Limb (tissue), 2 donors: ENCODE results near the gene FOXF2.

Experiments used
- DNase-seq, 2 donors: peaks; one replicate each; pipeline ENCODE4 v3.0.0-alpha.2; 2016; ENCODE audit errors: extremely low spot score in 2 of 2

Gene FOXF2

DNA sequence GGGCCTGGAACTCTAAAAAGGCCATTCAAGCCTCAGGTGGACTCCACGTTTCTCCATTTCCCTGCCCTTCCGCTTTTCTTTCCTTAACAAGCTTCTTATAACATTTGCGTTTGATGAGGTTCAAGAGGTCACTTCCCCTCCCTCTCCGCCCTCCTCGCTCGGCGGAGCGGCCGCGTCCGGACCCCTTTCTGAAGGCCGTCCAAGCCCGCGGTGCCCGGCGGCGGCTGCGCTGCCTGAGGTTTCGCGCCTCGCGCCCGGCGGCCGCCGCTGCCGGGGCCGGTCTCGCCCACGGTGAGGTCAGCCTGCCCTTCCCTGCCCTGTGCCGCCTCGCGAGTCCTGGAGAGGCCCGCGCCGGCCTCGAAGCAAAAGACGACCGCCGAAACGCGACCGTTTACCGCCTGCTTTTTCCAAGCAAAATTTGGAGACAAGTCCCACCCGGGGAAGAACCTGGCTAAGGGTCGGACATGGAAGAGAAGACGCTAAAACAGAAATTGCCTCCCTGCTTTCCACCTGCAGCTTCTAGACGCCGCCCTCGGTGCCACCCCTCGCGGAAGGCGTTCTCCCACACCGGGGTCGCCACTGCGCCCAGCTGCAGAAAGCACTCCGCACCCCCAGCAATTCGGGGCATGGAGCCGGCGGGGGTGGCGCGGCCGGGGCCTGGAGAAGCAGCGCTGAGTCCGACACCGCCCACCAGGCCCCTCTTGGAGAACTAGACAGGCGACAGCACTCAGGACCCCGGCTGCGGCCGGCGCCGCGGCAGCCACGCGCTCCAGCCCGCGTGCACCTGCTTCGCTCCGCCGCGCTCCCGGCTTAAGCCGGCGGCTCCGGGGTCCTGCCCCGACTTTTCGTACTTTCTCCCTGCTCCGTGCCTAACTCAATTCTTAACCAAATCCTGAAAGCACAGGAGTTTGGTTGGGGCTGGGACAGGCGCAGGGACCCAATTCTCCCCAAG, 11.0 kb upstream of the FOXF2 start:
- DNase-seq = peak in 1 of 2 donors; percentile 53

- DNase-seq = peak in 1 of 2 donors; percentile 54
Measured at GRCh38 chr6:1379017-1379787, 10.2 kb upstream of the FOXF2 start.

DNA sequence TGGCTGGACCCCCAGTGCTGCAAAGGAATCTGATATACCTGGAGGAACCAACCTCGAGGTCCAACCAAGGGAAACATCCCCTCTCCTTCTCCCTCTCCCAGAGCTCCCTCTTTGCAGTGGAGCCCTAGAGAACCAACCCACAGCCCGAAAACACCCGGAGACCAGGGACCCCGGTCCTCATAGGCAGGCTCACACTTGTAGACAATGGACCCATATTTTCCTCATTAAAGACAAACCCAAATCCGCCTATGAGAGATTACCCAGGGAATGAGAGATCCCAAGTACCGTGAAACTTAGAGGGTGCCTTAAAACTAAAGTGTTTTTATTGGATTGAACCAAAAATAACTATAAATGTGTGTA, 9.6 kb upstream of the FOXF2 start:
- no peak for DNase-seq

- no peak for DNase-seq
Measured at GRCh38 chr6:1380625-1381427, 8.6 kb upstream of the FOXF2 start.

- peak in 1 of 2 donors; percentile 88 for DNase-seq
Measured at GRCh38 chr6:1381481-1382330, 7.7 kb upstream of the FOXF2 start.

GRCh38 chr6:1382331-1382882, 7.0 kb upstream of the FOXF2 start:
- peak in 1 of 2 donors; percentile 67 for DNase-seq

- no peak for DNase-seq
Measured at GRCh38 chr6:1382883-1383728, 6.3 kb upstream of the FOXF2 start.

GRCh38 chr6:1383729-1384548, 5.4 kb upstream of the FOXF2 start:
- no peak for DNase-seq

GRCh38 chr6:1384549-1385128, 4.7 kb upstream of the FOXF2 start:
- no peak for DNase-seq

DNA sequence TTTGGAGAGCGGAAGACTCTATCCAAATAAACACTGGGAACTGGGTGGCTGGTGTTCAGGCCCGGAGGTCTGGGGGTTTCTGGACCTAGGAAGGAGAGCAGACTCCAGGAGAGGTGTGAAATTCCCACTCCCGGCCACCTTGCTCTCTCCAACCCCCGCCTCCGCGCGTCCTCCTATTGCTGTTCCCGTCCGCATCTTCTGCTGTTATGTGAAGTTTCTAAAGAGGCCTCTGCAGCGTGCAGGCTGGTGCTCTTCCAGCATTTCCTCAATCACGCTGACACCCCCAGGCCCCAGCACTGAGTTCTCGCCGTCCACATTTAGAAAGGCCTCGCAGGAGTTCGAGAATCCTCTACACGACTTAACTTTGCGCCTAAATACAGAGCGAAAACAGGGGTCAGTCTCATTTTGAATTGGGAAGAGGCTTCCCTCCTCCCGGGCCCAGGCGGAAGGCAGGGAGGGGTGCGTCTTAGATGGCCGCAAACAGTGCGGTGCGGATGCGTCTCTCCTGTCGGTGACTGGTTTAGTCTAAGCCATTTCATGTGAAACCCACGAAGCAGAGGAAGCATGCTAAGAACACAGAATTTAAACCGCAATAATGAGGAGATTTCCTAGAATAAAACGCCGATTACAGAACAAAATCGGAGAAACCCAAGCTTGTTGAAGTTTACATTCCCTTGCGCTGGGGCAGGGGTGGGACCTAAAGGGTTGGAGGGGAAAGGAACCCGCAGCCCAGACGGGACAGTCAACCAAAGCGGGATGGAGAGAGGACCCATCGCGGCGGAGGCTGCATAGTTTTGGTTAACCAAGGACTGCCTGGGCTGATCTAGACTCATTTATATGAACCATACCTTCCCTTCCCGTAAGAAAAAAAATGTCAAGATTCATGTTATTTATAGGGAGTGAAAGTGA, 4.0 kb upstream of the FOXF2 start:
- no peak for DNase-seq

- DNase-seq = no peak
Measured at GRCh38 chr6:1386038-1386709, 3.2 kb upstream of the FOXF2 start.

DNA sequence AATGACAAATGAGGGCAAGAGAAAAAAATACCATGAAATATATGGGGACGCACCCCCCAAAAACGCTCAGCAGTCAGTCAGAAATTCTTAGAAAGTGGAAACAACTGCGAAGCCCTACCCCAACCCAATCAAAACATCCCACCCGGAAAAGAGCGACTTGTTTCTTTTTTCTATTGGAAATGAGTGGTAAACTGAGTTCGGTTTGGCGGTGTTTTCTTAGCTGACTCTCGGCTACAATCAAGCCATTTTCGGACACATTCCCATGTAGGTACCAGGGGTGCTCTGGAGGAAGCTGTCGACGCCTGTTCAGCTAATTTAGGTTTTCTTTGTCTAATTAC, 1.9 kb upstream of the FOXF2 start:
- DNase-seq = no peak

- no peak for DNase-seq
Measured at GRCh38 chr6:1387876-1388629, 1.3 kb upstream of the FOXF2 start.

- no peak for DNase-seq
Measured at GRCh38 chr6:1388630-1389368, 577 bp upstream of the FOXF2 start.
